ENCODE results near the gene ONECUT1. TPM values are rescaled to one million over a fixed set of nuclear protein-coding genes. Genes with fewer than 3 reads are reported as not detected.

The ONECUT1 gene
- total and polyA plus RNA-seq, 2 of the 8 experiments (the other 6 are each of a cell fraction or from before 2014, with no cell fraction given): 0.65 to 6.4 TPM

- FAIRE-seq (no peak), DNase-seq (ENCODE audit: low read depth in 1 of 2, low spot score in 2 of 2) (no peak)
- no peak overlapping the region; the same call in 1 of the 2 replicates for H2BK15ac ChIP-seq (ENCODE audit: low read length)
- no peaks in the 10 kb centered on the region; a peak in 1 of 8 replicates for H3K36me3 ChIP-seq (ENCODE audit: control insufficient read depth in 2 of 4, insufficient read depth in 4 of 4, low read length in 3 of 4)
- no peak overlapping the region for H4K8ac ChIP-seq (ENCODE audit: extremely low read depth, insufficient read depth, low read length)
- H3K14ac ChIP-seq (ENCODE audit: insufficient read length): no peak overlapping the region
- H3K4me2 ChIP-seq (ENCODE audit: insufficient read depth in 1 of 2, low read depth in 2 of 2, low read length in 2 of 2): peak overlapping the region; percentile 59 to 91
- WGBS, 2 experiments (ENCODE audit: extremely low coverage in 1 of 2, insufficient coverage in 1 of 2, insufficient read length in 1 of 2, insufficient replicate concordance in 2 of 2, low coverage in 1 of 2, low lambda C conversion rate in 2 of 2, missing lambda C conversion rate in 1 of 2): 1% methylated on average over 44 of the region's 49 CpGs; no CpG with 5 or more reads in 1 of the 2 experiments
- H2BK20ac ChIP-seq (ENCODE audit: low read length): 0 out of 2 replicates have a peak overlapping the region, but pooled peaks have one; percentile 93
- peak overlapping the region; percentile 36 to 69 (median 52) for H3K4me3 ChIP-seq (ENCODE audit: extremely low read depth in 1 of 4, insufficient read depth in 2 of 4, low read depth in 3 of 4, low read length in 4 of 4)
- H2BK5ac ChIP-seq (ENCODE audit: low read depth, low read length): peak overlapping the region; percentile 93
- peaks cover 9 to 17% of the 10 kb centered on the region in 2 experiments for H4K20me1 ChIP-seq (replicated peaks in 1 of 2; ENCODE audit: control insufficient read depth in 1 of 2, insufficient read depth in 2 of 2, low read length in 2 of 2)
- no peak overlapping the region for H4K91ac ChIP-seq (replicated peaks; ENCODE audit: insufficient read length, low read length)
- H3K9ac ChIP-seq (replicated peaks in 1 of 4; ENCODE audit: extremely low read depth in 1 of 4, low read depth in 3 of 4, low read length in 3 of 4): peak overlapping the region in 1 of 4 experiments; percentile 54; a peak in 1 of 7 replicates
- peak overlapping the region; percentile 1 for H3K56ac ChIP-seq (replicated peaks; ENCODE audit: insufficient read length, low read depth, low read length)
- no peak overlapping the region for H4K5ac ChIP-seq (ENCODE audit: insufficient read length, low read depth, low read length)
- no peak overlapping the region for H3K4ac ChIP-seq (replicated peaks; ENCODE audit: insufficient read length, low read depth, low read length)
- H3K79me1 ChIP-seq (ENCODE audit: low read depth, low read length): no peaks in the 10 kb centered on the region
- peak overlapping the region; percentile 36; the same call in 1 of the 2 replicates for H3K18ac ChIP-seq (ENCODE audit: extremely low read depth, low read length)
- no peak overlapping the region for H2AFZ ChIP-seq (ENCODE audit: low read length)
- ChIA-PET POLR2A (ENCODE audit: partially characterized antibody) (interaction anchor here (0.6 to 14.4 kb wide), 7 partner anchors 8 to 246 kb away, joined by 3 to 225 read pairs (median 4); partner anchors contain the start of gene ONECUT1), CTCF (ENCODE audit: partially characterized antibody) (interaction anchor here (1.0 to 13.4 kb wide), 6 partner anchors 8 to 55 kb away, joined by 3 to 182 read pairs (median 5); partner anchors contain the start of gene ONECUT1)
- H3K23me2 ChIP-seq (ENCODE audit: low read depth, low read length): peaks cover 14% of the 10 kb centered on the region
- no peak overlapping the region for H2BK120ac ChIP-seq (replicated peaks; ENCODE audit: low read depth, low read length)
- peaks cover 0 to 19% of the 10 kb centered on the region in 2 experiments; a peak in 2 of 4 replicates for H3K79me2 ChIP-seq (ENCODE audit: control insufficient read depth in 1 of 2, insufficient read depth in 2 of 2, low read length in 2 of 2)
- no peak overlapping the region for H3K23ac ChIP-seq (ENCODE audit: insufficient read length)
- H3K27me3 ChIP-seq (replicated peaks in 1 of 4; ENCODE audit: control insufficient read depth in 3 of 4, extremely low read depth in 1 of 4, insufficient read depth in 3 of 4, low read length in 3 of 4): peaks cover 20 to 58% (median 50%) of the 10 kb centered on the region in 4 experiments
- H2AK5ac ChIP-seq (ENCODE audit: low read depth, low read length): peak overlapping the region; percentile 75; the same call in 1 of the 2 replicates
- H3K9me3 ChIP-seq (ENCODE audit: insufficient read depth in 2 of 2, low read depth in 1 of 2, low read length in 1 of 2): peaks cover 0 to 7% of the 10 kb centered on the region in 2 experiments; a peak in 1 of 4 replicates
- peaks cover 11 to 38% (median 22%) of the 10 kb centered on the region in 4 experiments for H3K4me1 ChIP-seq (replicated peaks in 1 of 4; ENCODE audit: control insufficient read depth in 3 of 4, insufficient read depth in 4 of 4, low read length in 3 of 4)
- peak overlapping the region; percentile 87; the same call in 1 of the 2 replicates for H2BK12ac ChIP-seq (ENCODE audit: low read depth, low read length)
- no peak overlapping the region for H3K27ac ChIP-seq (ENCODE audit: low read depth, low read length)
- TF ChIP-seq SP1 (IDR thresholded peaks at IDR 0.05; ENCODE audit: low read depth, low read length): no peak
These were observed 13.6 kb upstream of the ONECUT1 start for GRCh38 chr15:52803467-52804306.
